IPS-11a (cell line): Measurements from ENCODE around the gene GAL.

ENCODE experiments used
- H3K4me3 ChIP-seq: one replicate; pipeline ENCODE4 v1.5.1; 2013; ENCODE audit warnings: low read depth, low read length, control low read depth

Gene GAL

DNA sequence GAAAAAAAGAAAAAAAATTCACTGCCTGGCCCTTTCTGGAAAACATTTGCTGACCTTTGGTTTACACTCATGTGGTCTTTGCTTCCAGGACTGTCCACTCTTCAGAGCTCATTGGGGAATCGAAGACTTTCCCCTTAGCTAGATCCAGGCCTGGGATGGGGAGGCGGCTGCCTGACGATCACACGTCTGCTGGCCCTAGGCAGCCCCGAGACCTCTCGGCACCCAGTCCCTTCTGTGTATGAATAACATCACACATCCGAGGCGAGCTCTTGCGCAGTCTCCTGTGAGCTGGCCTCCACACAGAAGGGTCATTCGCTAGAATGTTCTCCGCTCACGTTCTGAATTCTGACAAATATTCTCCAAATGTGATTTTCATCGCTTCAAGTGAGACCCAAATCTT, 25.7 kb upstream of the GAL start:
- H3K4me3 ChIP-seq, result no peak overlapping the region

DNA sequence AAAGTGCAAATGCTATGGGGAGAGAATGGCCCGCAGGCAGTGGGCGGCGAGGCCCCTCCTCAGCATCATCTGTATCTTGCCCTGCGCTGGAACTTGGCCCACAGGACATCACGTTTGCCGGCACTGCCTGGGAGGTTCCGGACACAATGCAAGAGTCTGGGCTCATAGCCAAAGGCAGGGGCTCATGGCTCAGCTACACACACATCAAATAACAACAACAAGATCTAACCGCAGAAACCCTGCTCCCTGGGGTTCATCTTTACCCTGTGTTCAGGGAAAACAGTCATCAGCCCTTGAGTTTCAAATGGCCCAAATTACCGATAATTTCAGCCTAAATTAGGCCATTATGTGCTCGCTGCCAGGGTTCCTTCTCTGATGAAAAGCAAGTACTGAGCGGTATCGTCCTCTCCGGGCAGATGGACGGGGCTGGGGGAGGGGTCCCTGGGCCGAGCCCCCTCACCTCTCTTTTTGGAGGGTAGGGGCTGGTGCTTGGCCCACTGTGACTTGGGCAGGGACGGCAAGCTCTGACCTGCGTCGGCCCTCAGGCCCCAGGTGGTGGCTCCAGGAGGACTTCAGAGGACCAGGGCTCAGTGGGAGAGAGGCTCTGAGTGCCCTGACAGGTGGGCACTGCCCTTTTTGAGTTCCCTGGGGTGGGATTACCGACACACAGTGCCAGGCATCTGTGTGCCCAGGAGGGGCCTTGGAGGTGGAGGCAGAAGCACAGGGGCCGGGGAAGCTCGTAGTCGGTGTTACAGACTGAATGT, 25.0 kb upstream of the GAL start:
- no peak overlapping the region for H3K4me3 ChIP-seq

GRCh38 chr11:68660066-68660810, 24.1 kb upstream of the GAL start:
- no peak overlapping the region for H3K4me3 ChIP-seq

DNA sequence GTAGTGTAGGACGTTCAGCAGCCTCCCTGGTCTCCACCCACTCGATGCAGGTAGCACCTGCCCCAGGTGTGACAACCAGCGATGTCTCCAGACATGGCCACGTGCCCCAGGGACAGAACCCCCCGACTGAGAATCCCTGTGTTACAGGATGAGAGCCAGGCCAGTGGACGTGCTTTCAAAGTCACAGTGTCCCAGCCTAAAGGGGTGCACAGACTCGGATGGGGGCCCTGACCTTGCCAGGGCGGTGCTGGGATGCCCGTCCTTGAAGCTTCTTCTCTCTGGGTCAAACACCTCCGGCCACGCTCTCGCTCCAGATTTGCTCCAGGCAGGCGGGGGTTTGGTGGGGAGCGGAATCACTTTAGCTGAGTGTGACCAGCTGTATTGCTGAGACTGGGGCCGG, 23.3 kb upstream of the GAL start:
- no peak overlapping the region for H3K4me3 ChIP-seq

- H3K4me3 ChIP-seq, result no peak overlapping the region
Measured at GRCh38 chr11:68661697-68662603, 22.4 kb upstream of the GAL start.

GRCh38 chr11:68663482-68664010, 20.8 kb upstream of the GAL start:
- H3K4me3 ChIP-seq, result no peak overlapping the region

DNA sequence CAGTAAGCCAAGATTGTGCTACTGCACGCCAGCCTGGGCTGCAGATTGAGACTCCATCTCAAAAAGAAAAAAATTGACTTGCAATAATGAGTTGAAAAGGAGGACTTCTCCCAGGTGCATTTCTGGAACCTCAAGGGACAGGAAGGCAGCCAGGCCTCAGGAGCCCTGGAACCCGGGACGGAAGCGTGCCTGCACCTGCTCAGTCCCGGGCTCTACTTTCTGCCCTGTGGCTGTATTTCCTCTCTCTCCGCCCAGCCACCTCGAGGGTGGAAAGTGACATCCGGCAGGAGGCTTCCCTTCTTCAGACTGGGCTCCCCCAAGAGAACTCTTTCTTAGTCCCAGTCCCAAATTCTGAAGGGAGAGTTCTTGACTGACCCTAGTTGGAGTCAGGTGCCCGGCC, 20.2 kb upstream of the GAL start:
- no peak overlapping the region for H3K4me3 ChIP-seq

DNA sequence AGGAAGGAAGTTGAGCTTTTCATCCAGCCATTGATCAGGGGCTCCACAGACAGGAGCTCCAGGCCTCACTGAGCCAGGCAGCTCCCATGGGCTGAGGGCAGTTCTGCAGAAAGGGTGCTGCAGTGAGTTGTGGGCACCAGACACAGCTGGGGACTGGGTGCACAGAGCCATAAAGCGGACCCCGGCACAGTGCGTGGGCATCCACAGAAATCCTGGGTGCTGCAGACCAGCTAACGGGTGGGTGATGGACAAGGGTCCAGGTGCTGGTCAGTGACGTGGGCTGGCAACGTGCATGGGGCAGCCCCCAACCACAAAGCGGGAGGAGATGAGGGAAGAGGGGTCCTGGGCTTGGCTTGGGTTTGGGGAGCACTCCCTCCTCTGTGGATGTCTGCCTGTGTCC, 19.4 kb upstream of the GAL start:
- no peak overlapping the region for H3K4me3 ChIP-seq

- no peak overlapping the region for H3K4me3 ChIP-seq
Measured at GRCh38 chr11:68665436-68665835, 18.9 kb upstream of the GAL start.

GRCh38 chr11:68666849-68667248, 17.5 kb upstream of the GAL start:
- no peak overlapping the region for H3K4me3 ChIP-seq

DNA sequence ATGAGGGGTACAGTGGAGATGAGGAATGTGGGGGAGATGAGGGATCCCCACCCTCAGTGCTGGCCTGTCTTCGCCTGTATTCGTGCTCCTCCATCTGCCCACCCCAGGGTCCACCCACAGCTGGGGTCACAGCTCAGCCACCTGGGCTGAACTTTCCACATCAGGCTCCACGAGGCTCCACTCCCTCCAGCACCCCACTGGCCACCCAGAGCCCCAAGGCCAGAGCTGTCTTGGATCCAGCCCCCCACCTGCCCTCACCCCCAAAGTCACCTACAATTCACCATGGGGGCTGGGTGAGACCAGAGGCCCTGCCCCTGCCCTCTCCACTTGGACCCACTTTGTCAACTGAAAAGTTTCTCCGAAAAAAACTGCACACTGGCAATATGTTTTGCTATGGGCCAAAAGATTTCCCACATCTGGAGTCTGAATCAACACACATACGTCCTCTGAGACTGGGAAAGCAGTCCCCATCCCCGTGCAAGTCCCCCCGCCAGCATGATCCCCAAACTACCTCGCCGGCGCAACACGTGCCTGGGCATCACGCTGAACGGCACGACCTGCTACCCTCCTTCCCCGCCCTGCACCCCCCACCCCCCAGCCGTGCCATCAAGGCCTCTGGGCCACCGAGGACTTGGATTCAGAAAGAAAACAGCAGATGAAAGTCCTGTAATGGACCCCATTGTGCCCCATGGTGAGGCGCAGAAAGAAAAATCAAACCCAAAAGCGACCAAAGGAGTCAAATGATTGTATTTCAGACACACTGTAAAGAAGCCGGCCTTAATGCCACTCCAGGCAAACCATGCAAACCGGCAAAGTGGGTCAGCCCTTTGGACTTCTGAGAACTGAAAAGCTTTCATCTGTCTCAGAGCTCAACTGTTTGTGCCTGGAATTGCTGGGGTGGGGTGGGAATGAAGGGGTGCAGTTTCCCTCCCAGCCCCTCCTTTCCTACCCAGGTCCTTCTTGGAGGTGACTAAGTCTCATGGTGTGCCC, 16.5 kb upstream of the GAL start:
- H3K4me3 ChIP-seq, result no peak overlapping the region

GRCh38 chr11:68669301-68670090, 14.8 kb upstream of the GAL start:
- no peak overlapping the region for H3K4me3 ChIP-seq

- no peak overlapping the region for H3K4me3 ChIP-seq
Measured at GRCh38 chr11:68670208-68670992, 13.9 kb upstream of the GAL start.

DNA sequence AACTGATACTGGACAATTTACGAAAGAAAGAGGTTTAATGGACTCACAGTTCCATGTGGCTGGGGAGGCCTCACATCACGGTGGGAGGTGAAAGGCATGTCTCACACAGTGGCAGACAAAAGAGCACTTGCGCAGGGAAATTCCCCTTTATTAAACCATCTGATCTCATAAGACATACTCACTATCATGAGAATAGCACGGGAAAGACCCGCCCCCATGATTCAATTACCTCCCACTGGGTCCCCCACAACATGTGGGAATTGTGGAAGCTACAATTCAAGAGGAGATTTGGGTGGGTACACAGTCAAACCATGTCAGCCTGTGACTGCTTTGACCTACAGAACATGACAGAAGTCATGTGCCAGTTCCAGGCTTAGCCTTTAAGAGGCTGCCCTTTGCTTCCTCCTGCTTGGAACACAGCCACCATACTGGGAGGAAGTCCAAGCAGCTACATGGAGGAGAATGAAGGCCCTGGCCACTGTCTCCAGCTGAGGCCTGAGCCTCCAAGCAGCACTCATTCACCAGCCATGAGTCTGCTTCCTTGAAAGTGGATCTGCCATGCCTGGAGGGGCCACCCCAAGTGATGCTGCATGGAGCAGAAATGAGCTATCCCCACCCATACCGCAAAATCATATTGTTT, 10.9 kb upstream of the GAL start:
- no peak overlapping the region for H3K4me3 ChIP-seq

- no peak overlapping the region for H3K4me3 ChIP-seq
Measured at GRCh38 chr11:68673991-68674390, 10.4 kb upstream of the GAL start.

DNA sequence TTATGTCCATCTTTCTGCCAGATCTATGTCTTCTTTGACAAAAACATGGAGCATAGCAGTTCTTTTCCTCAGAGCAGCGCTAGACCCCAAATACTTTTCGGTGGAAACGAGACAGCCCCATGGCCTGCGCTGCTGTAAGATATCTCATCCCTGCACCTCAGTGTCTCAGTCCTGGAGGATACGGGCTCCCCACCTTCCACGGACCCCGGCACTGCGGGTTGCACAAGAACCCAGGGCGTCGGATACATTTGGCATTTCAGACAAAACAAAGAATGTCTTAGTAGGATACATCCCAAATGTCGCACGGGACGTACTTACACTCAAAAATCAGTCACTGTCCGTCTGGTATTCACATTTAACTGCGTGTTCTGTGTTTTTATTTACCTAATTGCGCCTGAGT, 9.9 kb upstream of the GAL start:
- H3K4me3 ChIP-seq, result no peak overlapping the region

GRCh38 chr11:68677432-68677831, 6.9 kb upstream of the GAL start:
- H3K4me3 ChIP-seq, result no peak overlapping the region

DNA sequence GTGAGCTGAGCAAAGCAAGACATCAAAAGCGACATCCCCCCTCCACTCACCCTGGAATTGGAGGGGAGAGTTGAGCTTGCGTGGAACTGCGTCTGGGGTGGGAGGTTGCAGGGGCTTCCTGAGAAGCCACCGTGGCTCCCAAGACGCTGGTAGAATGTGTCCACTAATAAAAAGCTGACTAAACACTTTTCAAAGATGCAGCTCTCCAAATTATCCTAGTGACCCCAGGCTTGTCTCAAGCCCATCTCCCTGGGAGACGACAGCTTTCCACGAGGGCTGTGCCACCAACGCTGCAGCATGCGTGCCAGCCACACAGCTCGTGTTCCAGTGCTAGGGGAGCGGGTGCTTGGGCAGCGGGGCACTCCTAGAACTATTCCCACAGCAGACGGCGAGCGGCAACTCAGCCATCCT, 6.3 kb upstream of the GAL start:
- H3K4me3 ChIP-seq, result no peak overlapping the region
